HG02610 (cell line): ENCODE data around the gene MIXL1.
A peak's percentile ranks its signal among the peaks of the same experiment; 100 is the strongest.
"Not testable (repeated sequence)": the region's sequence is repeated elsewhere in the genome, so short reads cannot be mapped to it uniquely, and the experiment has no call there.

Experiments
- ATAC-seq: cut with Tn5 transposase; IDR thresholded peaks from one replicate; pipeline ENCODE4 v1.9.1; 2021; ENCODE audit warnings: mild to moderate bottlenecking, moderate library complexity; ENCODE audit not compliant: unreplicated experiment

The MIXL1 gene

GRCh38 chr1:226223157-226223785 is at the start of gene MIXL1:
TSS of gene MIXL1 (plus strand) at chr1:226223664. CDS start at chr1:226223682, 18 bp downstream.
- peak; percentile 30 for ATAC-seq

DNA sequence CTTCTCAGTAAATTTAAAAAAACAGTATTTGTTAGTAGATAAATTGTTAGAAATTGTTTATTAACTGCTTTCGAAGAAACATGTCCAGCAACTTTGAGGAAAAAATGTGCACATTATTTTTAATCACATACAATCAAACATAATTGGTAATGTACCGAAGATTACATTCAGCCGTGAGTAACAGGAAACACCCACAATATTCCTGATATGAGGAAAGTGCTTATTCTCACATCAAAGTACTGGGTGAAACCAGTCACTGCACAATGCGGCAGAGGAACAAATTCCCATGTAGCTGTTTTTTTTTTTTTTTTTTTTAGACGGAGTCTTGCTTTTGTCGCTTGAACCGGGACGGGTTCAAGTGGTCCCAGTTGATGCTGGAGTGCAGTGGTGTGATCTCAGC is 46.6 kb upstream of the MIXL1 start:
- ATAC-seq = no peak

DNA sequence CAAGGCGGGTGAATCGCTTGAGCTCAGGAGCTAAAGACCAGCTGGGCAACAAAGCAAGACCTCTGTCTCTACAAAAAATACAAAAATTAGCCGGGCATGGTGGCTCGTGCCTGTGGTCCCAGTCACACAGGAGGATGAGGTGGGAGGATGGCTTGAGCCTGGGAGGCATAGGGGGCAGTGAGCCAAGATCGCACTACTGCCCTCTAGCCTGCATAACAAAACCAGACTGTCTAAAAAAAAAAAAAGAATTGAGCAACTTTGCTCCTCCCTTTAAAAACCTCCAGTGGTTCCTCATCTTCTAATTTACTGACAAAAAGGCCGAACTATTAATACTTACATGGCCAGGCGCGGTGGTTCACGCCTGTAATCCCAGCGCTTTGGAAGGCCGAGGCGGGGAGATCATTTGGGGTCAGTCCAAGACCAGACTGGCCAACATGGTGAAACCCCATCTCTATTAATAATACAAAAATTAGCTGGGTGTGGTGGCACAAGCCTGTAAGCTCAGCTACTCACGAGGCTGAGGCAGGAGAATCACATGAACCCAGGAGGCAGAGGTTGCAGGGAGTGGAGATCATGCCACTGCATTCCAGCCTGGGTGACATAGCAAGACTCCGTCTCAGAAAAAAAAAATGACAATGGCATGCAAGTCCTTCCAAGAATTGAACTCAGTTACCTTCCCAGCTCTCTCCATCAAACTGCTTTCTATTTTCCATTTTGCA is 41.3 kb upstream of the MIXL1 start:
- no peak for ATAC-seq

DNA sequence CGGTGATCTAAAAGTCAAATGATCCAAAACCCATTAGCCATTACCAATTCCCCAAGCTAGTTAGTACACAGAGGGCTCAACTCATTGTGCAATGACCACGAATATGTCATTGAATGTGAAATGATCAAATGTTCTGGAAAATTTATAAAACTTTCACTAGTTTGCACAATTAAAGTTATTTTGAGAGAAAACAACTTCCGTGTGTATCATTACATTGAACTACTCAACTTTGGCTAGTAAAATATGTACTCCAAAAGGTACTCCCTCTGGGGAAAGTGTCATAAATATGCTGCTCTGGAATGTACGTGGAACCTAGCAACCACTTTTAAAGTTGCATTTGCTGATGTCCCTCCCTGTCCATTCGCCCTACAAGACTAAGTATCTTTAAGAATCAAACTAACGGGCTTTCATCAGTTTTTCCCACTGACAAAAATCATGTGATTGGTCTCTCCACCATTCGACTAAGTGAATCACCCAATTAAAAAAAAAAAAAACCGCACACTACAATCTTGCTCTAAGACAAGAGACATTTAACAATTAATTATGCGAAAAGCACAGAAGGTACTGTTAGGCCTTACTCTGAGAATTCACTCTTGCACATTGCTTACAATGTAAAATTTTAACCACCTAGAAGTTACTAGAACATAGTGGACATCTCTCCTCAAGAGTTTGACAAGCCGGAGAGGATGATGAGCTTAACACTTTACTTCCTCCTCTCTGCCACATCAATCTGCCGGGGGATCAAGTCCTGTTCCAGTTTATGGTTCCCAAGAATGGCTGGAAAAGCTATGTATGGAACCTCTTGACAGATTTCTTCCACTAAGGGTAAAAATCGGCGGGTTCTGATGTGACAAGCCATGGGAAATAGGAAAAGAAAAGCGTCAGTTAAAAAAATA is 38.1 kb upstream of the MIXL1 start:
- ATAC-seq = no peak

DNA sequence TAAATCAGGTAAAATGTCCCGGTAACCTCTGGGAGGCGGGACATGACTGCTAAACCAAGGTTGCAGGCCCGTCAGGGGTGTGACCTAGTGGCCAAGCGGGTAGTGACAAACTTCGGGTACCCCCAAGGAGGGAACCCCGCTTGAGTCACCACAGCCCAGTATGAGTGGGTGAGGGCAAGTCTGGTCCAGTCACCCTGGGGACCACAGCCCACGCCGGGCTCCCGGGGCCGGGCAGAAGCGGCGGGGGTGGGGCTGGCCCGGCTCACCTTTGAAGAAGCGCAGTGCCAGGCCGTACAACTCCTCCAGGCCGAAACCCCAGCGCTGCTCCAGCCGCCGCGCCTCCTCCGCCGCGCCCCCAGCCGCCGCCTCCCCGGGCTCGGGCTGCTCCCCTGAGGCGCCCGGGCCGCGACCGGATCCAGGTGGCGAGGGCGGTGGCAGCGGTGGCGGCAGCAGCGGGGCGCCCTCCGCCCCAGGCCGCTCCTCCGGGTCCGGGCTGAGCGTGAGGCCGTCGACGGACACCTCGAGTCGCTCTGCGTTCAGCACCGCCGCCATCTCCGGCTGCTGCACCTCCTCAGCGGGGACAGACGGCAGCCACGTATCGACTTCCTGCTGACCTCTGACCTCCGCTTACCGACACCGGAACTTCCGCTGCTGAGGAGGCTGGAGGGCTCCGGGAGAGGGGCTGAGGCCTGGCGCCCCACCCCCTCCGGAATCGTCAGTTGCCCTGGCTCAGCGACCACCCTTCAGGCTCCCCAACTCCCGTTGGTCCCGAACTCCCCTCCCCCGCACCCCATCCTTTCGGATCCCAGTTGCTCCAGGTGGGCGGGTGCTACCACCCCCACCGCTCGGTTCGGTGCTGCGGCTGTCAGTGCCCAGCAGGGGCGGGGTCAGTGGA is 37.1 kb upstream of the MIXL1 start, which contains the start of gene ACBD3:
Gene ACBD3, minus strand, starts transcription at position 618 of the 895 bp plus-strand sequence. Its CDS starts 66 bp downstream, at position 552.
- ATAC-seq = peak; percentile 96

- no peak for ATAC-seq
Observed at GRCh38 chr1:226187019-226187322, 36.5 kb upstream of the MIXL1 start.

- ATAC-seq = no peak
Observed at GRCh38 chr1:226187380-226187779, 36.1 kb upstream of the MIXL1 start.

- no peak for ATAC-seq
Observed at GRCh38 chr1:226195144-226195543, 28.3 kb upstream of the MIXL1 start.

DNA sequence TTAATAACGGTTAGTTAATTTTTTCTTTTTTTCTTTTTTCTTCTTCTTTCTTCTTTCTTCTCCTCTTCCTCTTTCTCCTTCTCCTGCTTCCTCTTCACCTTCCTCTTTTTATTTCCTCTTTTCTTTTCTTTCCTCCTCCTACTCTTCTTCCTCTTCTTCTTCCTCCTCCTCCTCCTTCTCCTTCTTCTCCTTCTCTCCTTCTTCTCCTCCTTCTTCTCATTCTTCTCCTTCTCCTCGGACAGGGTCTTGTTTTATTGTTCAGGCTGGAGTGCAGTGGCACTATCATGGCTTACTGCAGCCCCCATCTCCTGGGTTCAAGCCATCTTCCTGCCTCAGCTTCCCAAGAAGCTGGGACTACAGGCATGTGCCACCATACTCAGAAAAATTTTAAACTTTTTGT is 23.5 kb upstream of the MIXL1 start:
- no peak for ATAC-seq

- no peak for ATAC-seq
Observed at GRCh38 chr1:226201029-226201593, 22.4 kb upstream of the MIXL1 start.

GRCh38 chr1:226202246-226202645 is 21.2 kb upstream of the MIXL1 start:
- no peak for ATAC-seq

GRCh38 chr1:226202666-226203065 is 20.8 kb upstream of the MIXL1 start:
- not testable (repeated sequence) for ATAC-seq

- ATAC-seq = no peak
Observed at GRCh38 chr1:226203240-226203639, 20.2 kb upstream of the MIXL1 start.

DNA sequence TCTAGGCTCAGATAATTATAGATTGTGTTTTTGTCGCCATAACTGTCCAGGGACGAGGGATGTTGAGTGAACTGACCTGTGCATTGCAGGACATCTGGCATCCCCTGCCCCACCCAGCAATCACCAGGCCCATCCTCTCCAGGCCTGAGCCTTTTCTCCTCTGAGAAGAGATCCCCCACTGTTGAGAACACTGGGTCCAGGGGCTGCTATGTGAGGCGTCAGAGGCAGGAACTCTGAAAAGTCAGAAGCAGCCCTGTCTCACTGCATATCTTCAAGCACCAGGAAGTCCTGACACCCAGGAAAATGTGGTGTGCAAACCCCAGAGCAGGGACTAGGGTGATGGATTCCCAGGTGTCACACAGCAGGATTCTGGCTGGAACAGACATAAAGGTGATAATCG is 19.8 kb upstream of the MIXL1 start:
- ATAC-seq = no peak

DNA sequence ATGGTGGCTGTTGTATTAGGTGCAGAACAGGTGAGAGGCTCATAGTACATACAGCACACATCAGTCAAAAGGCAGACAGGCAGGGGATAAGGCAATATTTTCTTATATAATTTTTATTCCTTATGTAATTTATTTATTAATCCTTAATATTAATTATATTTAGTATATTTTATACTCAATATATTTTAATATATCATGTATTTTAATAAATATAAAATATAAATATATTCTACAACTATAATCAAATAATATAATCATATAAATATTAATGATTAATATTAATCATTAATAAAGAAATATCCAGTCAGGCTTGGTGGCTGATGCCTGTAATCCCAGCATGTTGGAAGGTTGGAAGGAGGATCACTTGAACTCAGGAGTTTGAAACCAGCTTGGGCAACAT is 19.3 kb upstream of the MIXL1 start:
- ATAC-seq = no peak

DNA sequence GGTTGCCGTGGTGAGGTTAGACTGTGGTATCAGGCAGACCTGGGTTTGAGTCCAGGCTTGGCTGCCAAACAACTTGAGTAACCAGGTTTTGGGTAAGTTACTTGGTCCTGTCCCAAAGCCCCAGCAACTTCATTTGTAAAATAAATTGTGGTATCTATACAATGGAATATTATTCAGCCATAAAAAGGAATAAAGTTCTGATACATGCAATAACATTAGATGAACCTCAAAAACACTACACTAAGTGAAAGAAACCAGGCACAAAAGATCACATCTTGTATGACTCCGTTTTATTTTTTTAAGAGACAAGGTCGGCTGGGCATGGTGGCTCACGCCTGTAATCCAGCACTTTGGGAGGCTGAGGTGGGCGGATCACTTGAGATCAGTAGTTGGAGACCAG is 16.4 kb upstream of the MIXL1 start:
- ATAC-seq = no peak

DNA sequence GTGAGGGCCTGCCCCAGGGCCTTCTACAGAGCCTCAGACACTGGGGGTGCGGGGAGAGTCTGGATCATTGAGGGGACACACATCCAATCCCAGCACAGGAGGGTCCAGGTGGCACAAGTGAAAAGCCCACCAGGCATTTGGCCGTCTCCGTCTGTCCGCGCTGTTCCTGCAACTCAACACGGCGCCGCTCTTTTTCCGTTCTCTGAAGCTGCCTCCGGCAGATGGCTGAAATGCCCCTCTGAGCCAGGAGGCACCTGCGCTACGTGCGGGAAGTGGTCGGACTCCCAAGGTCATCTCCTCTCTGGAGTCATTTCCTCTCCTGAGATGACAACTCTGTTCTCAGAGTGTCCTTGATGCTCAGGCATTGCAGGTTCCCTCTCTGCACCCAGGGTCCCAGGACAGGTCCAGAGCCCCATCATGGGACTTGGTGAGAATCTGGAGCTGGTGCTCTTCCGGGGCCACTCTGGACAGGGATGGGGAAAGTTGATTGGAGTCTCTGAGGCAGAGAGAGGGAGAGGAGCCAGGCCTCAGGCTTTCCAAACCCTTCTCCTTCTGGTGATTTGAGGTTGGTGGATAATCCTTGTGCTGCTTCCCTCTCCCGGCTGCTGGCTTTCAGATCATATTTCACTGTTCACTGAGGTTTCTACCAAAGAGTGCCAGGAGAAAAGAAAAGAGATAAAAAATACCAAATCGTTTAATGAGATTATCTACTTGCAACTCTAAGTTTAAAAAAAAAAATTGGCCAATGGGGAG is 14.0 kb upstream of the MIXL1 start:
- no peak for ATAC-seq

GRCh38 chr1:226210571-226211176 is 12.8 kb upstream of the MIXL1 start:
- ATAC-seq = no peak

- no peak for ATAC-seq
Observed at GRCh38 chr1:226211181-226211821, 12.2 kb upstream of the MIXL1 start.
